Vagina (tissue), 2 donors: ENCODE measurements around the gene ITPKA.

Experiments
- POLR2A ChIP-seq, 2 donors: fragments of 450-650 bp; IDR thresholded peaks; one replicate each; pipeline ENCODE4 v1.6.1; 2017; ENCODE audit warnings: antibody characterized with exemption in 2 of 2, mild to moderate bottlenecking in 2 of 2, moderate library complexity in 2 of 2
- TF ChIP-seq, protein P1 (sequence below), 3 experiments: fragments of 450-650 bp in 2 of 3; fragments of 200-600 bp in 1 of 3; sonication (generic) in 1 of 3; IDR thresholded peaks; one replicate each; pipeline ENCODE4 v1.5.1; 2017 to 2019; ENCODE audit warnings: antibody characterized with exemption in 3 of 3, mild to moderate bottlenecking in 2 of 3, moderate library complexity in 2 of 3

DNA sequence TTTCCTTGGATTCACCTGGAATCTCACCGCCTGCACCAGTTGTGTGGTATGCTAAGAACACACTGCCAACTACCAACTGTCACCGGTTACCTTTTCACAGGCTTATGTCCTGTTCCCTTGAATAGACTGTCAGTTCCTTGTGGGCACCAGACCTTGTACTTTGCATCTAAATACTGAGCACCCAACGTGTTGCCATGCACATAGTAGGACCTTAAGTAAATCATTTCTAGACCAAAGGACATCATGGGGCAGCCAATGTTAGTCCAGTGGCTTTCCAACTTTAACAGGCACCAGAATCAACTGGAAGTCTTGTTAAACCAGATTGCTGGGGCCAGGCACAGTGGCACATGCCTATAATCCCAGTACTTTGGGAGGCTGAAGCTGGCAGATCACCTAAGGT is 51.5 kb downstream of the ITPKA start:
- TF ChIP-seq POLR2A (IDR thresholded peaks at IDR 0.05), result no peak
- TF ChIP-seq, protein P1, sequence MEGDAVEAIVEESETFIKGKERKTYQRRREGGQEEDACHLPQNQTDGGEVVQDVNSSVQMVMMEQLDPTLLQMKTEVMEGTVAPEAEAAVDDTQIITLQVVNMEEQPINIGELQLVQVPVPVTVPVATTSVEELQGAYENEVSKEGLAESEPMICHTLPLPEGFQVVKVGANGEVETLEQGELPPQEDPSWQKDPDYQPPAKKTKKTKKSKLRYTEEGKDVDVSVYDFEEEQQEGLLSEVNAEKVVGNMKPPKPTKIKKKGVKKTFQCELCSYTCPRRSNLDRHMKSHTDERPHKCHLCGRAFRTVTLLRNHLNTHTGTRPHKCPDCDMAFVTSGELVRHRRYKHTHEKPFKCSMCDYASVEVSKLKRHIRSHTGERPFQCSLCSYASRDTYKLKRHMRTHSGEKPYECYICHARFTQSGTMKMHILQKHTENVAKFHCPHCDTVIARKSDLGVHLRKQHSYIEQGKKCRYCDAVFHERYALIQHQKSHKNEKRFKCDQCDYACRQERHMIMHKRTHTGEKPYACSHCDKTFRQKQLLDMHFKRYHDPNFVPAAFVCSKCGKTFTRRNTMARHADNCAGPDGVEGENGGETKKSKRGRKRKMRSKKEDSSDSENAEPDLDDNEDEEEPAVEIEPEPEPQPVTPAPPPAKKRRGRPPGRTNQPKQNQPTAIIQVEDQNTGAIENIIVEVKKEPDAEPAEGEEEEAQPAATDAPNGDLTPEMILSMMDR (IDR thresholded peaks at IDR 0.05), result no peak
